A673 (cell line): ENCODE measurements around the gene MAP2K5.

Experiments
- EZH2 ChIP-seq: fragments of 200-600 bp; sonication (generic); IDR thresholded peaks from 2 replicates; pipeline ENCODE4 v1.6.1; 2017; ENCODE audit warnings: borderline replicate concordance, low read depth, mild to moderate bottlenecking, mixed read lengths, antibody characterized with exemption, low read length; ENCODE audit not compliant: poor library complexity, severe bottlenecking
- TF ChIP-seq, protein P1 (sequence below): fragments of 300-800, 200-600 bp; sonication (generic); conservative IDR thresholded peaks from 2 replicates; pipeline ENCODE4 v1.5.1; 2017; ENCODE audit warnings: low read depth, mild to moderate bottlenecking, antibody characterized with exemption, low read length, moderate library complexity, mixed read lengths

DNA sequence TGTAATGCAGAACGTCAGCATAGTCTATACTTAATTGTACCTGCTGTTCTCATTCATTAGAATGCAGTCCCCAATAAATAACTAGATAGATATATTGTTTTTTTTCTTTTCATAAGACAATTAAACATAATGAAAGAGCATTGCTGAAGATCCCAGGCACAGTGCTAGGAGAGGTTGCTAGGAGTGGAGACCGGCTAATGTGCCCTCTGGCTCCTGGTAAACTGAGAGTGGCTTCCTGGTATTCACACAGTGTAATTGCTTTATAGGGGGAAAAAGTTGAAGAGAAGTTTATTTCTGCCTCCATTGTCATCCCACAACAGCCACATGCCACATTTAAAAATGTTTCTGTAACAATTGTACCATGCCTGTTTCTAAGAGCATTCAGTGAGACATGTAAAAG is 135.6 kb downstream of the MAP2K5 start:
- TF ChIP-seq, protein P1, sequence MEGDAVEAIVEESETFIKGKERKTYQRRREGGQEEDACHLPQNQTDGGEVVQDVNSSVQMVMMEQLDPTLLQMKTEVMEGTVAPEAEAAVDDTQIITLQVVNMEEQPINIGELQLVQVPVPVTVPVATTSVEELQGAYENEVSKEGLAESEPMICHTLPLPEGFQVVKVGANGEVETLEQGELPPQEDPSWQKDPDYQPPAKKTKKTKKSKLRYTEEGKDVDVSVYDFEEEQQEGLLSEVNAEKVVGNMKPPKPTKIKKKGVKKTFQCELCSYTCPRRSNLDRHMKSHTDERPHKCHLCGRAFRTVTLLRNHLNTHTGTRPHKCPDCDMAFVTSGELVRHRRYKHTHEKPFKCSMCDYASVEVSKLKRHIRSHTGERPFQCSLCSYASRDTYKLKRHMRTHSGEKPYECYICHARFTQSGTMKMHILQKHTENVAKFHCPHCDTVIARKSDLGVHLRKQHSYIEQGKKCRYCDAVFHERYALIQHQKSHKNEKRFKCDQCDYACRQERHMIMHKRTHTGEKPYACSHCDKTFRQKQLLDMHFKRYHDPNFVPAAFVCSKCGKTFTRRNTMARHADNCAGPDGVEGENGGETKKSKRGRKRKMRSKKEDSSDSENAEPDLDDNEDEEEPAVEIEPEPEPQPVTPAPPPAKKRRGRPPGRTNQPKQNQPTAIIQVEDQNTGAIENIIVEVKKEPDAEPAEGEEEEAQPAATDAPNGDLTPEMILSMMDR: no peak
- no peak for TF ChIP-seq EZH2
